ENCODE data around the gene GASK1A. TPM values are rescaled to one million over a fixed set of nuclear protein-coding genes. Genes with fewer than 3 reads are reported as not detected.
A peak's percentile ranks its signal among the peaks of the same experiment; 100 is the strongest.

Gene GASK1A
- total RNA-seq, 1 donor from 2014 or later, result not detected

DNA sequence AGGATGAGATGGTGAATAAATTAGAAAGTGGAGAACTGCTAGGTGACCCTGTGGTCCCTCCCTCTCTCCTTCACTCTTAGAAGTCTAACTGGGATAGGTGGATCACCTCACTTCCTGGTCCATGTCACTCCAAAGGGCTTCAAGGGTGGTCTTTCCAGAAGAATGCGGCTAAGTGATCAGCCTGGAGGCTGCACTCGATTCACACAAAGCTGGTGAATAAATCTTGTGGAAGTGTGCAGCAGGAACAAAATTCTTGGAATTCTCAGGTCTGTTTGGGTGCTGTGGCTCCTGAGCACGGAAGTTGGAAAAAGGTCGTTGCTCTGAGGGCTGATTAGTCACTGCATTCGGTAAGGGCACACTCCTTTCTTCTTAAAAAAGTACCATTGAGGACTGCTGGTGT is 46.3 kb downstream of the GASK1A start:
- H3K27me3 Mint-ChIP-seq (ENCODE audit: unreplicated experiment), result peaks cover 20% of the 10 kb centered on the region
- H3K9me3 Mint-ChIP-seq (ENCODE audit: unreplicated experiment), result no peaks in the 10 kb centered on the region
- H3K27ac Mint-ChIP-seq (ENCODE audit: unreplicated experiment), result no peak overlapping the region
- H3K4me3 Mint-ChIP-seq (ENCODE audit: unreplicated experiment), result no peak overlapping the region
- DNase-seq (ENCODE audit: extremely low spot score, unreplicated experiment), result peak; percentile 25
- no peaks in the 10 kb centered on the region for H3K36me3 Mint-ChIP-seq (ENCODE audit: unreplicated experiment)
- TF ChIP-seq, protein P1, sequence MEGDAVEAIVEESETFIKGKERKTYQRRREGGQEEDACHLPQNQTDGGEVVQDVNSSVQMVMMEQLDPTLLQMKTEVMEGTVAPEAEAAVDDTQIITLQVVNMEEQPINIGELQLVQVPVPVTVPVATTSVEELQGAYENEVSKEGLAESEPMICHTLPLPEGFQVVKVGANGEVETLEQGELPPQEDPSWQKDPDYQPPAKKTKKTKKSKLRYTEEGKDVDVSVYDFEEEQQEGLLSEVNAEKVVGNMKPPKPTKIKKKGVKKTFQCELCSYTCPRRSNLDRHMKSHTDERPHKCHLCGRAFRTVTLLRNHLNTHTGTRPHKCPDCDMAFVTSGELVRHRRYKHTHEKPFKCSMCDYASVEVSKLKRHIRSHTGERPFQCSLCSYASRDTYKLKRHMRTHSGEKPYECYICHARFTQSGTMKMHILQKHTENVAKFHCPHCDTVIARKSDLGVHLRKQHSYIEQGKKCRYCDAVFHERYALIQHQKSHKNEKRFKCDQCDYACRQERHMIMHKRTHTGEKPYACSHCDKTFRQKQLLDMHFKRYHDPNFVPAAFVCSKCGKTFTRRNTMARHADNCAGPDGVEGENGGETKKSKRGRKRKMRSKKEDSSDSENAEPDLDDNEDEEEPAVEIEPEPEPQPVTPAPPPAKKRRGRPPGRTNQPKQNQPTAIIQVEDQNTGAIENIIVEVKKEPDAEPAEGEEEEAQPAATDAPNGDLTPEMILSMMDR (IDR thresholded peaks at IDR 0.05), result no peak
- no peaks in the 10 kb centered on the region for H3K4me1 Mint-ChIP-seq (ENCODE audit: unreplicated experiment)

DNA sequence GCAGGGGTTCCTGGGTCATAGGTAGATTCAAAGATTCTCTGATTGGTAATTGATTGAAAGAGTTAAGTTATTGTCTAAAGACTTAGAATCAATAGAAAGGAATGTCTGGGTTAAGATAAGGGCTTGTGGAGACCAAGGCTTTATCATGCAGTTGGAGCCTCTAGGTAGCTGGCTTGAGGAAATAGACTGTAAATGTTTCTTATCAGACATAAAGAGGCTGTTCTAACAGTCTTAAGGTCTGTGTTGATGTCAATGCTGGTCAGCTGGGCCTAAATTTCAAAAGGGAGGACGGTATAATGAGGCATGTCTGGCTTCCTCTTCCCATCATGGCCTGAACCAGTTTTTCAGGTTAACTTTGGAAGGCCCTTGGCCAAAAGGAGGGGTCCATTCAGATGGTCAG is 48.9 kb downstream of the GASK1A start:
- Mint-ChIP-seq H3K4me3 (ENCODE audit: unreplicated experiment) (no peak overlapping the region), H3K4me1 (ENCODE audit: unreplicated experiment) (no peaks in the 10 kb centered on the region), H3K27ac (ENCODE audit: unreplicated experiment) (no peak overlapping the region), H3K27me3 (ENCODE audit: unreplicated experiment) (peaks cover 18% of the 10 kb centered on the region), H3K9me3 (ENCODE audit: unreplicated experiment) (no peaks in the 10 kb centered on the region), H3K36me3 (ENCODE audit: unreplicated experiment) (no peaks in the 10 kb centered on the region)
- peak; percentile 38 for DNase-seq (ENCODE audit: extremely low spot score, unreplicated experiment)
- TF ChIP-seq, protein P1 (IDR thresholded peaks at IDR 0.05), result no peak

DNA sequence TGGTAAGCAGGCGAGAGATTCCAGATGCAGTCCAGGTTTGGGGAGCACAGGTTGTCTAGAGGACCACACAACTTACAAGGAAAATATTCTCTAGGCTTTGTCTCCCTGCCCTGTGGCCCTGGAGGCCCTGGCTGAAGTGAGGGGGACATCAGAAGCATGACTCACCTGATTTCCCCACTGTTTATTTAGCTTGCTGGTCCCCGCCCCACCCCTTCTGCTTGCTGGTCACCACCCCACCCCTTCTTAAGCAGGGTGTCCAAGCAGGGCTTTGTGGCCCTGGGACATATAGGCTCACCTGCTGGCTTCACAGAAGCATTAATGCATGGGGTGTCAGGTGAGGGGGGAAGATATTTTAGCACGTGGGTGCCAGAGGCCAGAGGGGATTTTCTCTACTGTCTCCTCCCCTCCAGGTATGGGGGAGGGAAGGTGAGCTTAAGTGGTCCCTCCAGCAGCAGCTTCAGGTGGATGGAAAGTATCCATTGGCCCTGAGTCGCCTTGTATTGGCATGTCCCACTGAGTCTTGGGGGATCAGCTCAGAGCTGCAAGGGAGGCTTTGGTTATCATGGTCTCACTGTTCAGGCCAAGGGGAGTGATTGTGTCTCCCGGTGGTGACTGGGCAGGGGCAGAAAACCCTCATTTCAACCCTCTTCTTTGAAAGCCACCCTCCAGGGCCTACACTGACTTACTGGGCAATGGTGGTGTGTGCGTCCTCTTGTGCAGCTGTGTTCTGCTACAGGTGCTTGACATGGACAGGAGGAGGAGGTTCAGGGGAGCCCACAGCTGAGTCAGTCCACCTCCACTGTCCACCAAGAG is 49.8 kb downstream of the GASK1A start:
- DNase-seq (ENCODE audit: extremely low spot score, unreplicated experiment), result peak; percentile 64
- no peaks in the 10 kb centered on the region for H3K4me1 Mint-ChIP-seq (ENCODE audit: unreplicated experiment)
- TF ChIP-seq, protein P1 (IDR thresholded peaks at IDR 0.05), result no peak
- peaks cover 13% of the 10 kb centered on the region for H3K27me3 Mint-ChIP-seq (ENCODE audit: unreplicated experiment)
- no peaks in the 10 kb centered on the region for H3K36me3 Mint-ChIP-seq (ENCODE audit: unreplicated experiment)
- no peak overlapping the region for H3K27ac Mint-ChIP-seq (ENCODE audit: unreplicated experiment)
- H3K9me3 Mint-ChIP-seq (ENCODE audit: unreplicated experiment), result no peaks in the 10 kb centered on the region
- H3K4me3 Mint-ChIP-seq (ENCODE audit: unreplicated experiment), result no peak overlapping the region

DNA sequence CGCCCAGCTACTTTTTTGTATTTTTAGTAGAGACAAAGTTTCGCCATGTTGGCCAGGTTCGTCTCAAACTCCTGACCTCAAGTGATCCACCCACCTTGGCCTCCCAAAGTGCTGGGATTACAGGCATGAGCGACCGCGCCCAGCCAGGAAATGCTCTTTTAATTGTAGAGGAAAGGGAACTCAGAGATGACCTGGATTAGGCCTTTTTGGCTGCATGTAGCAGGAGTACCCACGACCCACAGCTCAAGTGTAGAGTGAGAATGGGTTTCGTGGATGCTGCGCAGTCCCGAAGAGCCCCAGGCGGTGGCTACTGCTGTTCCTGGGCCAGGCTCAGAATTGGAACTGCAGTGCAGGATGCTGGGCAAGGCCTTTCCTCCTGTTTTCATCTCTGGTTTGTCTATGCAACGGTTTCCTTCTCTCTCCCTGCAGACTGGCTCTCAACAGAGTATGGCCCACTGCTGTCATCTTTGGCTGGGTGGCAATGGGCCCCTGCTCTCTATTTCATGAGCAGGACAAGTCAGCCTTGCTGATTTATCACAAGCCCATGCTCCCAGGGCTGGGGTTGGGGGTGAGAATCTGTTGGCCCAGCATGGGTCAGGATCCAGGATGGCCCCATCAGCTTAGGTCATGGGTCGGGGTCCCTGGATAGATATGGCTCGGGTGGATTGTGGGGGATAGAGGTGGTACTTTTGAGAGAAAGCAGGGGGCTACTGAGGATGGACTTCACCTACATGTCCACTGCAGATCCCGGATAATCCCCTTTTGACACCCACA is 51.2 kb downstream of the GASK1A start:
- no peaks in the 10 kb centered on the region for H3K4me1 Mint-ChIP-seq (ENCODE audit: unreplicated experiment)
- no peaks in the 10 kb centered on the region for H3K9me3 Mint-ChIP-seq (ENCODE audit: unreplicated experiment)
- no peak overlapping the region for H3K27ac Mint-ChIP-seq (ENCODE audit: unreplicated experiment)

More for the DNA sequence above, 51.2 kb downstream of the GASK1A start:
- no peak overlapping the region for H3K4me3 Mint-ChIP-seq (ENCODE audit: unreplicated experiment)
- peaks cover 8% of the 10 kb centered on the region for H3K27me3 Mint-ChIP-seq (ENCODE audit: unreplicated experiment)
- TF ChIP-seq, protein P1 (IDR thresholded peaks at IDR 0.05), result no peak
- DNase-seq (ENCODE audit: extremely low spot score, unreplicated experiment), result peak; percentile 75
- no peaks in the 10 kb centered on the region for H3K36me3 Mint-ChIP-seq (ENCODE audit: unreplicated experiment)
